Measurements from ENCODE around the gene SLIT1.
A peak's percentile ranks its signal among the peaks of the same experiment; 100 is the strongest.
"Not testable (repeated sequence)": the region's sequence is repeated elsewhere in the genome, so short reads cannot be mapped to it uniquely, and the experiment has no call there.

The SLIT1 gene

GRCh38 chr10:97042081-97042480, 143.7 kb downstream of the SLIT1 start:
- Histone ChIP-seq H3K4me3 (ENCODE audit: low read depth, low read length) (no peak overlapping the region), H3K36me3 (ENCODE audit: insufficient read depth, low read length) (no peaks in the 10 kb centered on the region), H3K79me2 (ENCODE audit: control insufficient read depth, insufficient read depth, low read length, unreplicated experiment) (no peaks in the 10 kb centered on the region), H3K27me3 (ENCODE audit: insufficient read depth, low read length) (peaks cover 7% of the 10 kb centered on the region; the same call in 1 of the 2 replicates), H3K27ac (ENCODE audit: low read depth, low read length) (no peak overlapping the region), H3K4me1 (ENCODE audit: control insufficient read depth, insufficient read depth, low read length, unreplicated experiment) (no peaks in the 10 kb centered on the region), H2AFZ (ENCODE audit: low read length, unreplicated experiment) (no peak overlapping the region)

- Histone ChIP-seq H3K36me3 (ENCODE audit: insufficient read depth, low read length) (no peaks in the 10 kb centered on the region), H3K27ac (ENCODE audit: low read depth, low read length) (no peak overlapping the region), H2AFZ (ENCODE audit: low read length, unreplicated experiment) (no peak overlapping the region), H3K27me3 (ENCODE audit: insufficient read depth, low read length) (peaks cover 7% of the 10 kb centered on the region; the same call in 1 of the 2 replicates), H3K4me3 (ENCODE audit: low read depth, low read length) (no peak overlapping the region), H3K4me1 (ENCODE audit: control insufficient read depth, insufficient read depth, low read length, unreplicated experiment) (no peaks in the 10 kb centered on the region), H3K79me2 (ENCODE audit: control insufficient read depth, insufficient read depth, low read length, unreplicated experiment) (no peaks in the 10 kb centered on the region)
Observed at GRCh38 chr10:97040706-97041105, 145.1 kb downstream of the SLIT1 start.

- Histone ChIP-seq H3K4me3 (ENCODE audit: low read depth, low read length) (no peak overlapping the region), H3K27me3 (ENCODE audit: insufficient read depth, low read length) (peaks cover 10% of the 10 kb centered on the region; the same call in 1 of the 2 replicates), H2AFZ (ENCODE audit: low read length, unreplicated experiment) (no peak overlapping the region), H3K79me2 (ENCODE audit: control insufficient read depth, insufficient read depth, low read length, unreplicated experiment) (no peaks in the 10 kb centered on the region), H3K4me1 (ENCODE audit: control insufficient read depth, insufficient read depth, low read length, unreplicated experiment) (no peaks in the 10 kb centered on the region), H3K27ac (ENCODE audit: low read depth, low read length) (no peak overlapping the region), H3K36me3 (ENCODE audit: insufficient read depth, low read length) (no peaks in the 10 kb centered on the region)
Observed at GRCh38 chr10:97040248-97040584, 145.5 kb downstream of the SLIT1 start.

GRCh38 chr10:97039538-97040247, 146.1 kb downstream of the SLIT1 start:
- Histone ChIP-seq H3K36me3 (ENCODE audit: insufficient read depth, low read length) (no peaks in the 10 kb centered on the region), H3K79me2 (ENCODE audit: control insufficient read depth, insufficient read depth, low read length, unreplicated experiment) (no peaks in the 10 kb centered on the region), H2AFZ (ENCODE audit: low read length, unreplicated experiment) (no peak overlapping the region), H3K27ac (ENCODE audit: low read depth, low read length) (no peak overlapping the region), H3K4me1 (ENCODE audit: control insufficient read depth, insufficient read depth, low read length, unreplicated experiment) (no peaks in the 10 kb centered on the region), H3K4me3 (ENCODE audit: low read depth, low read length) (no peak overlapping the region), H3K27me3 (ENCODE audit: insufficient read depth, low read length) (peaks cover 5% of the 10 kb centered on the region; the same call in 1 of the 2 replicates)

- H2AFZ ChIP-seq (ENCODE audit: low read length, unreplicated experiment) = no peak overlapping the region
- H3K4me1 ChIP-seq (ENCODE audit: control insufficient read depth, insufficient read depth, low read length, unreplicated experiment) = no peaks in the 10 kb centered on the region
- H3K27me3 ChIP-seq (ENCODE audit: insufficient read depth, low read length) = peaks cover 3% of the 10 kb centered on the region; the same call in 1 of the 2 replicates
- no peak overlapping the region for H3K27ac ChIP-seq (ENCODE audit: low read depth, low read length)
- no peak overlapping the region for H3K4me3 ChIP-seq (ENCODE audit: low read depth, low read length)
- H3K79me2 ChIP-seq (ENCODE audit: control insufficient read depth, insufficient read depth, low read length, unreplicated experiment) = no peaks in the 10 kb centered on the region
- H3K36me3 ChIP-seq (ENCODE audit: insufficient read depth, low read length) = no peaks in the 10 kb centered on the region
Observed at GRCh38 chr10:97038688-97039087, 147.1 kb downstream of the SLIT1 start.

- no peak overlapping the region for H3K27ac ChIP-seq (ENCODE audit: low read depth, low read length)
- no peaks in the 10 kb centered on the region for H3K79me2 ChIP-seq (ENCODE audit: control insufficient read depth, insufficient read depth, low read length, unreplicated experiment)
- H3K4me3 ChIP-seq (ENCODE audit: low read depth, low read length) = peak overlapping the region; percentile 70
- no peaks in the 10 kb centered on the region for H3K4me1 ChIP-seq (ENCODE audit: control insufficient read depth, insufficient read depth, low read length, unreplicated experiment)
- H3K36me3 ChIP-seq (ENCODE audit: insufficient read depth, low read length) = no peaks in the 10 kb centered on the region
- peak overlapping the region; percentile 44 for H2AFZ ChIP-seq (ENCODE audit: low read length, unreplicated experiment)
- H3K27me3 ChIP-seq (ENCODE audit: insufficient read depth, low read length) = peaks cover 3% of the 10 kb centered on the region; the same call in 1 of the 2 replicates
Observed at GRCh38 chr10:97037365-97038361, 148.1 kb downstream of the SLIT1 start.

GRCh38 chr10:97034958-97035769, 150.6 kb downstream of the SLIT1 start:
- Histone ChIP-seq H3K79me2 (ENCODE audit: control insufficient read depth, insufficient read depth, low read length, unreplicated experiment) (no peaks in the 10 kb centered on the region), H3K4me1 (ENCODE audit: control insufficient read depth, insufficient read depth, low read length, unreplicated experiment) (no peaks in the 10 kb centered on the region)

GRCh38 chr10:97034301-97034700, 151.5 kb downstream of the SLIT1 start:
- H2AFZ ChIP-seq (ENCODE audit: low read length, unreplicated experiment) = no peak overlapping the region
- no peak overlapping the region for H3K27ac ChIP-seq (ENCODE audit: low read depth, low read length)
- H3K27me3 ChIP-seq (ENCODE audit: insufficient read depth, low read length) = peaks cover 7% of the 10 kb centered on the region; the same call in 1 of the 2 replicates
- no peaks in the 10 kb centered on the region for H3K79me2 ChIP-seq (ENCODE audit: control insufficient read depth, insufficient read depth, low read length, unreplicated experiment)
- no peak overlapping the region for H3K4me3 ChIP-seq (ENCODE audit: low read depth, low read length)
- no peaks in the 10 kb centered on the region for H3K36me3 ChIP-seq (ENCODE audit: insufficient read depth, low read length)
- no peaks in the 10 kb centered on the region for H3K4me1 ChIP-seq (ENCODE audit: control insufficient read depth, insufficient read depth, low read length, unreplicated experiment)

More at GRCh38 chr10:97034958-97035769, 150.6 kb downstream of the SLIT1 start:
- Histone ChIP-seq H3K27me3 (ENCODE audit: insufficient read depth, low read length) (peaks cover 7% of the 10 kb centered on the region; the same call in 1 of the 2 replicates), H3K4me3 (ENCODE audit: low read depth, low read length) (no peak overlapping the region), H2AFZ (ENCODE audit: low read length, unreplicated experiment) (no peak overlapping the region), H3K36me3 (ENCODE audit: insufficient read depth, low read length) (no peaks in the 10 kb centered on the region), H3K27ac (ENCODE audit: low read depth, low read length) (no peak overlapping the region)

- not testable (repeated sequence) for H3K27me3 ChIP-seq (ENCODE audit: insufficient read depth, low read length); H3K27ac ChIP-seq (ENCODE audit: low read depth, low read length); H3K4me1 ChIP-seq (ENCODE audit: control insufficient read depth, insufficient read depth, low read length, unreplicated experiment); H3K4me3 ChIP-seq (ENCODE audit: low read depth, low read length); H2AFZ ChIP-seq (ENCODE audit: low read length, unreplicated experiment); H3K36me3 ChIP-seq (ENCODE audit: insufficient read depth, low read length); H3K79me2 ChIP-seq (ENCODE audit: control insufficient read depth, insufficient read depth, low read length, unreplicated experiment)
Observed at GRCh38 chr10:97033841-97034240, 151.9 kb downstream of the SLIT1 start.

GRCh38 chr10:97032624-97033023, 153.1 kb downstream of the SLIT1 start:
- Histone ChIP-seq H2AFZ (ENCODE audit: low read length, unreplicated experiment) (no peak overlapping the region), H3K36me3 (ENCODE audit: insufficient read depth, low read length) (no peaks in the 10 kb centered on the region), H3K4me1 (ENCODE audit: control insufficient read depth, insufficient read depth, low read length, unreplicated experiment) (no peaks in the 10 kb centered on the region), H3K27me3 (ENCODE audit: insufficient read depth, low read length) (peaks cover 7% of the 10 kb centered on the region; the same call in 1 of the 2 replicates), H3K79me2 (ENCODE audit: control insufficient read depth, insufficient read depth, low read length, unreplicated experiment) (no peaks in the 10 kb centered on the region), H3K27ac (ENCODE audit: low read depth, low read length) (no peak overlapping the region), H3K4me3 (ENCODE audit: low read depth, low read length) (no peak overlapping the region)

Data from ACC112 (cell line).